ENCODE results near the gene NEURL1. TPM values are rescaled to one million over a fixed set of nuclear protein-coding genes. Genes with fewer than 3 reads are reported as not detected.
"Not testable (repeated sequence)": the region's sequence is repeated elsewhere in the genome, so short reads cannot be mapped to it uniquely, and the experiment has no call there.

NEURL1 gene
- total RNA-seq, 3 donors from 2014 or later (not counting 1 experiment from before 2014, with no cell fraction given) = 0.95 to 8.5 (median 1.5) TPM

DNA sequence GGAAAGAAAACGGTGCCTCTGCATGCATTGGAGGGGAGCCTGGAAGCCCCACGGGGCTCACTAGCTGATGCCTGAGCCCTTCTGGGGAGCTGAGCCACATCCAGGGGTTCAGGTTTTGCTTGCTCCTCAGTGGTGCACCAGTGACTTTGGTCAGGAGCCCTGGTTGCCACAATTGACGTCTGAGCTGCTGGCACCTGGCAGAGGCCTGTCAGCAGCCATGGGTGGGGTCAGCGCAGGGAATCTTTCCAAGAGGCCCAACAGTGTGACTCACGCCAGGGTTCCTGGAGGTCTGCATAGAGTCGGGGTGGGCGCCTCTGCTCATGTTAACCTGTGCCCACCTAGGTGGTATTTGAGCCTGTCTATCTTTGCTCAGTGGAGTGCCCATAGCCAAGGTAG, 138.7 kb downstream of the NEURL1 start:
- peak in 1 of 2 donors; percentile 22 for DNase-seq
- Mint-ChIP-seq H3K9me3 (no peaks in the 10 kb centered on the region), H3K4me3 (no peak overlapping the region), H3K36me3 (no peaks in the 10 kb centered on the region), H3K27me3 (ENCODE audit: low read depth in 2 of 2) (no peaks in the 10 kb centered on the region), H3K4me1 (peaks cover 3 to 9% of the 10 kb centered on the region in 2 donors), H3K27ac (peak overlapping the region in 1 of 2 donors; percentile 29)
- Histone ChIP-seq H3K27me3 (ENCODE audit: control insufficient read depth, insufficient read depth, low read length) (no peaks in the 10 kb centered on the region), H3K4me3 (ENCODE audit: low read length) (no peak overlapping the region), H3K36me3 (ENCODE audit: control insufficient read depth, insufficient read depth, low read length) (no peaks in the 10 kb centered on the region), H3K27ac (ENCODE audit: low read length) (no peak overlapping the region), H3K9me3 (ENCODE audit: control insufficient read depth, insufficient read depth, low read length) (no peaks in the 10 kb centered on the region), H3K4me1 (ENCODE audit: control insufficient read depth, insufficient read depth, low read length) (peaks cover 17% of the 10 kb centered on the region)
- 65% methylated on average over 7 of the region's 7 CpGs for WGBS (ENCODE audit: insufficient coverage)
- peak; percentile 5 to 70 (median 40) for ATAC-seq
- TF ChIP-seq, protein P1, sequence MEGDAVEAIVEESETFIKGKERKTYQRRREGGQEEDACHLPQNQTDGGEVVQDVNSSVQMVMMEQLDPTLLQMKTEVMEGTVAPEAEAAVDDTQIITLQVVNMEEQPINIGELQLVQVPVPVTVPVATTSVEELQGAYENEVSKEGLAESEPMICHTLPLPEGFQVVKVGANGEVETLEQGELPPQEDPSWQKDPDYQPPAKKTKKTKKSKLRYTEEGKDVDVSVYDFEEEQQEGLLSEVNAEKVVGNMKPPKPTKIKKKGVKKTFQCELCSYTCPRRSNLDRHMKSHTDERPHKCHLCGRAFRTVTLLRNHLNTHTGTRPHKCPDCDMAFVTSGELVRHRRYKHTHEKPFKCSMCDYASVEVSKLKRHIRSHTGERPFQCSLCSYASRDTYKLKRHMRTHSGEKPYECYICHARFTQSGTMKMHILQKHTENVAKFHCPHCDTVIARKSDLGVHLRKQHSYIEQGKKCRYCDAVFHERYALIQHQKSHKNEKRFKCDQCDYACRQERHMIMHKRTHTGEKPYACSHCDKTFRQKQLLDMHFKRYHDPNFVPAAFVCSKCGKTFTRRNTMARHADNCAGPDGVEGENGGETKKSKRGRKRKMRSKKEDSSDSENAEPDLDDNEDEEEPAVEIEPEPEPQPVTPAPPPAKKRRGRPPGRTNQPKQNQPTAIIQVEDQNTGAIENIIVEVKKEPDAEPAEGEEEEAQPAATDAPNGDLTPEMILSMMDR (IDR thresholded peaks at IDR 0.05) = no peak
- intact Hi-C loops (cut with micrococcal nuclease) = no loop called here

DNA sequence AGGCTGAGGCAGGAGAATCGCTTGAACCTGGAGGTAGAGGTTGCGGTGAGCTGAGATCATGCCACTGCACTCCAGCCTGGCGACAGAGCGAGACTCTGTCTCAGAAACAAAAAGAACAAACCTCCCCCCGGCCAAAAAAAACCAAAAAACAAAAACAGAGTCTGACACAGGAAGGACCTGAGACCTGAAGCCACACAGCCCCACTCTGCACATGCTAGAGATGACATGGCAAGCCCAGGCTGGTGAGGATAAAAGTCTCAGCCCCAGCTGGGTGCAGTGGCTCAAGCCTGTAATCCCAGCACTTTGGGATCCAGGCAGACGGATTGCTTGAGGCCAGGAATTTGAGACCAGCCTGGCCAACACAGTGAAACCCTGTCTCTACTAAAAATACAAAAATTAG, 139.4 kb downstream of the NEURL1 start:
- WGBS (ENCODE audit: insufficient coverage) = 84% methylated on average over 6 of the region's 6 CpGs
- H3K36me3 ChIP-seq (ENCODE audit: control insufficient read depth, insufficient read depth, low read length); intact Hi-C loops (cut with micrococcal nuclease); H3K9me3 ChIP-seq (ENCODE audit: control insufficient read depth, insufficient read depth, low read length); H3K27ac ChIP-seq (ENCODE audit: low read length); H3K4me3 ChIP-seq (ENCODE audit: low read length); H3K9me3 Mint-ChIP-seq; H3K4me1 Mint-ChIP-seq; H3K4me3 Mint-ChIP-seq; H3K36me3 Mint-ChIP-seq; H3K27me3 Mint-ChIP-seq (ENCODE audit: low read depth in 2 of 2); H3K27me3 ChIP-seq (ENCODE audit: control insufficient read depth, insufficient read depth, low read length): not testable (repeated sequence)
- peak overlapping the region in 1 of 2 donors; percentile 29 for H3K27ac Mint-ChIP-seq
- ATAC-seq = peak in 2 of 3 donors; percentile 42 to 67
- DNase-seq = peak in 1 of 2 donors; percentile 13
- H3K4me1 ChIP-seq (ENCODE audit: control insufficient read depth, insufficient read depth, low read length) = peaks cover 17% of the 10 kb centered on the region

DNA sequence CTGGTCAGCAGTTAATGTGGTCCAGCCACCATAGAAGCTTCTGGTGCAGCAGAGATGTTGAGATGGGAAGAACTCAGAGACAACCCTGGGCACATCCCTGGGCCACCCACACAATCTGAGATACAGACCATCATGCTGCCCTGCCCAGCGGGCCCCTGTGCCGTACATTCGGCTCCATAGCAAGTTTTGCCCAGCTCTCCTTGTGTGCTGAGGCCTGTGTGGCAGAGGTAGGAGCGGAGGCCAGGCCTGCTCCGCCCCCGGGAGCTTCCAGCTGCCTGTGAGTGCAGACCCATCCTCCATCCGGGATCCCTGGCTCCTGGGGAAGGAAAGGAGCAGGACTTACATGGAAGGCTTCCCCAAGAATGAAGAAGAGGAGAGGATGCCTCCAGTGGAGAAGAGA, 140.3 kb downstream of the NEURL1 start:
- TF ChIP-seq, protein P1 (IDR thresholded peaks at IDR 0.05) = no peak
- H3K4me1 Mint-ChIP-seq = peaks cover 3 to 9% of the 10 kb centered on the region in 2 donors
- 97% methylated on average over 7 of the region's 7 CpGs for WGBS (ENCODE audit: insufficient coverage)
- Histone ChIP-seq H3K36me3 (ENCODE audit: control insufficient read depth, insufficient read depth, low read length) (no peaks in the 10 kb centered on the region), H3K27me3 (ENCODE audit: control insufficient read depth, insufficient read depth, low read length) (no peaks in the 10 kb centered on the region), H3K4me3 (ENCODE audit: low read length) (no peak overlapping the region), H3K4me1 (ENCODE audit: control insufficient read depth, insufficient read depth, low read length) (peaks cover 17% of the 10 kb centered on the region), H3K27ac (ENCODE audit: low read length) (no peak overlapping the region), H3K9me3 (ENCODE audit: control insufficient read depth, insufficient read depth, low read length) (no peaks in the 10 kb centered on the region)
- no peaks in the 10 kb centered on the region for H3K9me3 Mint-ChIP-seq
- no peak for DNase-seq
- no peak overlapping the region for H3K4me3 Mint-ChIP-seq
- ATAC-seq = no peak
- H3K27ac Mint-ChIP-seq = no peak overlapping the region
- H3K36me3 Mint-ChIP-seq = no peaks in the 10 kb centered on the region
- intact Hi-C loops (cut with micrococcal nuclease) = no loop called here
- H3K27me3 Mint-ChIP-seq (ENCODE audit: low read depth in 2 of 2) = no peaks in the 10 kb centered on the region

DNA sequence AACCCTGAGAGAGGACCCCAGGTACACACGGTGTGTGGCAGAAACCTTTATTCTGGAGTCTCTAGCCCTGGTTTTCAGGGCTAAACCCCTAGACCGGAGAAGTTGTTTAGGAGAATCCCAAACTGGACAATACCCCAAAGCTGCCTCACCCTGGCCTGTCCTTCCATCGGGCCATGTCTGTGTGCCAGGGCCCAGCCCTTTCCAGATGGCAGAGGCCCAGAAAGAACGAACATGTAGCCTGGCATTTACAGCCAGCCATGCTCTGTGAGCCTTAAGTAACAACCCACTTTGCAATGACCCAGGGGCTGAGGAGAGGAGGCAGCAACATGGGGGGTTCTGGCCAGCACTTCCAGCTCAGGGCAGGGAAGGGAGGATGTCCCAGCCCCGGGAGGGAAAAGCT, 142.1 kb downstream of the NEURL1 start:
- TF ChIP-seq, protein P1 (IDR thresholded peaks at IDR 0.05) = no peak
- Histone ChIP-seq H3K4me1 (ENCODE audit: control insufficient read depth, insufficient read depth, low read length) (peaks cover 17% of the 10 kb centered on the region), H3K9me3 (ENCODE audit: control insufficient read depth, insufficient read depth, low read length) (no peaks in the 10 kb centered on the region), H3K4me3 (ENCODE audit: low read length) (no peak overlapping the region), H3K36me3 (ENCODE audit: control insufficient read depth, insufficient read depth, low read length) (no peaks in the 10 kb centered on the region), H3K27ac (ENCODE audit: low read length) (no peak overlapping the region), H3K27me3 (ENCODE audit: control insufficient read depth, insufficient read depth, low read length) (no peaks in the 10 kb centered on the region)
- no peaks in the 10 kb centered on the region for H3K36me3 Mint-ChIP-seq
- H3K4me3 Mint-ChIP-seq = no peak overlapping the region
- ATAC-seq (no peak), DNase-seq (no peak)
- no peak overlapping the region for H3K27ac Mint-ChIP-seq
- no peaks in the 10 kb centered on the region for H3K27me3 Mint-ChIP-seq (ENCODE audit: low read depth in 2 of 2)
- peaks cover 3 to 9% of the 10 kb centered on the region in 2 donors for H3K4me1 Mint-ChIP-seq
- H3K9me3 Mint-ChIP-seq = no peaks in the 10 kb centered on the region
- 93% methylated on average over 5 of the region's 5 CpGs for WGBS (ENCODE audit: insufficient coverage)
- intact Hi-C loops (cut with micrococcal nuclease) = no loop called here

All from natural killer cell (primary cell).